ENCODE measurements around the gene SUPT5H. TPM values are rescaled to one million over a fixed set of nuclear protein-coding genes. Genes with fewer than 3 reads are reported as not detected.
"Not testable (repeated sequence)": the region's sequence is repeated elsewhere in the genome, so short reads cannot be mapped to it uniquely, and the experiment has no call there.

SUPT5H gene
- total and polyA plus RNA-seq, 2 of the 8 experiments (the other 6 are each of a cell fraction or from before 2014, with no cell fraction given): 77.8 to 111 TPM

- TF ChIP-seq CREB1 (IDR thresholded peaks at IDR 0.05) (no peak), EGR1 (IDR thresholded peaks at IDR 0.05; ENCODE audit: borderline replicate concordance, low read depth, low read length) (no peak)
These were observed 30.4 kb downstream of the SUPT5H start (continued) for GRCh38 chr19:39475748-39476147.

GRCh38 chr19:39479319-39479801, 34.0 kb downstream of the SUPT5H start:
- POLR2A ChIA-PET (ENCODE audit: partially characterized antibody): interaction anchor here (1.2 to 1.3 kb wide), 2 partner anchors 36 to 54 kb away, joined by 3 to 4 read pairs; no protein-coding TSS in a partner anchor
- H2BK20ac ChIP-seq (ENCODE audit: low read length); H2BK12ac ChIP-seq (ENCODE audit: low read depth, low read length); H2BK15ac ChIP-seq (ENCODE audit: low read length); FAIRE-seq; H4K20me1 ChIP-seq (replicated peaks in 1 of 2; ENCODE audit: control insufficient read depth in 1 of 2, insufficient read depth in 2 of 2, low read length in 2 of 2); H3K4me1 ChIP-seq (replicated peaks in 1 of 4; ENCODE audit: control insufficient read depth in 3 of 4, insufficient read depth in 4 of 4, low read length in 3 of 4); CTCF ChIA-PET (ENCODE audit: partially characterized antibody); H3K23ac ChIP-seq (ENCODE audit: insufficient read length); H2AFZ ChIP-seq (ENCODE audit: low read length); H2BK120ac ChIP-seq (replicated peaks; ENCODE audit: low read depth, low read length); H3K4ac ChIP-seq (replicated peaks; ENCODE audit: insufficient read length, low read depth, low read length); H3K23me2 ChIP-seq (ENCODE audit: low read depth, low read length); H3K79me1 ChIP-seq (ENCODE audit: low read depth, low read length); H3K4me2 ChIP-seq (ENCODE audit: insufficient read depth in 1 of 2, low read depth in 2 of 2, low read length in 2 of 2); H4K5ac ChIP-seq (ENCODE audit: insufficient read length, low read depth, low read length); H4K91ac ChIP-seq (replicated peaks; ENCODE audit: insufficient read length, low read length); H3K18ac ChIP-seq (ENCODE audit: extremely low read depth, low read length); DNase-seq (ENCODE audit: low read depth in 1 of 2, low spot score in 2 of 2); H3K27me3 ChIP-seq (replicated peaks in 1 of 4; ENCODE audit: control insufficient read depth in 3 of 4, extremely low read depth in 1 of 4, insufficient read depth in 3 of 4, low read length in 3 of 4); H3K4me3 ChIP-seq (ENCODE audit: extremely low read depth in 1 of 4, insufficient read depth in 2 of 4, low read depth in 3 of 4, low read length in 4 of 4); H3K27ac ChIP-seq (ENCODE audit: low read depth, low read length); H4K8ac ChIP-seq (ENCODE audit: extremely low read depth, insufficient read depth, low read length); H3K9ac ChIP-seq (replicated peaks in 1 of 4; ENCODE audit: extremely low read depth in 1 of 4, low read depth in 3 of 4, low read length in 3 of 4); H3K9me3 ChIP-seq (ENCODE audit: insufficient read depth in 2 of 2, low read depth in 1 of 2, low read length in 1 of 2); H3K56ac ChIP-seq (replicated peaks; ENCODE audit: insufficient read length, low read depth, low read length); H2AK5ac ChIP-seq (ENCODE audit: low read depth, low read length); H2BK5ac ChIP-seq (ENCODE audit: low read depth, low read length); H3K14ac ChIP-seq (ENCODE audit: insufficient read length): not testable (repeated sequence)
- Histone ChIP-seq H3K36me3 (ENCODE audit: control insufficient read depth in 2 of 4, insufficient read depth in 4 of 4, low read length in 3 of 4) (peaks cover 13 to 32% (median 16%) of the 10 kb centered on the region in 4 experiments), H3K79me2 (ENCODE audit: control insufficient read depth in 1 of 2, insufficient read depth in 2 of 2, low read length in 2 of 2) (peaks cover 6 to 24% of the 10 kb centered on the region in 2 experiments; a peak in 3 of 4 replicates)
- WGBS, 2 experiments (ENCODE audit: extremely low coverage in 1 of 2, insufficient coverage in 1 of 2, insufficient read length in 1 of 2, insufficient replicate concordance in 2 of 2, low coverage in 1 of 2, low lambda C conversion rate in 2 of 2, missing lambda C conversion rate in 1 of 2): 89% methylated on average over 11 of the region's 11 CpGs; no CpG with 5 or more reads in 1 of the 2 experiments

All from H1 (cell line).